ENCODE data around the gene ICE1.
"Not testable (repeated sequence)": the region's sequence is repeated elsewhere in the genome, so short reads cannot be mapped to it uniquely, and the experiment has no call there.

The ICE1 gene

GRCh38 chr5:5490774-5491347 lies 68.4 kb downstream of the ICE1 start:
- DNase-seq (ENCODE audit: low spot score): no peak

DNA sequence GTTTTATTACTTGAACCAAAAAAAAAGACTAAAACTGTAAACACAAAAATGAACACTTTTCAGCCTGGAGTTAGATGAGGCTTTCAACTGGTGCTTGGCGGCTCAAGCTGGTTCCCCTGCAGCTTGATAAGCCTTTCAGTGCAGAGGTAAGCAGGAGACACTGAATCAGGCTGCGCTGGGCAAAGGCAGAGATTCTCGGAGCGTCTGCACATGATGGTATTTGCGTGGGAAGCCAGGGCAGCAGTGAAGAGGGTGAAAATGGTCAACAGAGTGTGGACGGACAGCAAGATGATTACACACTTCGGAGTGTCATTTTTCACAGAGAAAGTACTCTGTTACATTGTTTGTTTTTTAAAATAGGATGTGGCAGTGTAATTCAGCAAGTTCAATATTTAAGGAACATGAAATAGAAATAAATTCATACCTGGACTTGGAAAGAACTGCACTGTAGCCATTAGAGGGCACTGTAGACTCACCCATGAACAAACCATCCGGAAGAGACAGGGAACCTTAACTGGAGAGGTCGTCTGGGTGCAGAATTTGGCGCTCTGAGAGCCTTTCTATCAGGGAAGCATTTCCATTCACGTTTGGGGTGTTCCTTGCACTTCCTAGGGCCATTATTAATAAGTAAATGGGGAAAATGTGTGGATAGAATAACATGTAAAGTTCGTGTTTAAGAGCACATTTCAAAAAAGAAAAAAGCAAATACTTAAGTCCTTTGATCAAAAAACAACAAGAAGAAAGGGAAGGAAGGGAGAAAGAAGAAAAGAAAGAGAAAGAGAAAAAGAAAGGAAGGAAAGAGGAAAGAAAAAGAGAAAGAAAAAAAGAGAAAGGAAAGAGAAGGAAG lies 69.8 kb downstream of the ICE1 start:
- peak; percentile 61 for DNase-seq (ENCODE audit: low spot score)

DNA sequence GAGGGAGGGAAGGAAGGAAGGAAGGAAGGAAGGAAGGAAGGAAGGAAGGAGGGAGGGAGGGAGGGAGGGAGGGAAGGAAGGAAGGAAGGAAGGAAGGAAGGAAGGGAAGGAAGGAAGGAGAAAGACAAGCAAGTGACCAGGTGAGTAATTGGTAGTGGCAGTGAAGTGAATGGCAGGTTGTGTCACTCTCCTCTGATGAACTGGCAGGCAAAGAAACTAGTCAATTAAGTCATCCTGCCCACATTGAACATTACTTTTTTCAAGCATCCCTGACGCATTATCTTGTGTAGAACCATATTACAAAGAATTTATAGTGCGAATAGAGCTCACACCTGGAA lies 70.4 kb downstream of the ICE1 start:
- DNase-seq (ENCODE audit: low spot score): not testable (repeated sequence)

DNA sequence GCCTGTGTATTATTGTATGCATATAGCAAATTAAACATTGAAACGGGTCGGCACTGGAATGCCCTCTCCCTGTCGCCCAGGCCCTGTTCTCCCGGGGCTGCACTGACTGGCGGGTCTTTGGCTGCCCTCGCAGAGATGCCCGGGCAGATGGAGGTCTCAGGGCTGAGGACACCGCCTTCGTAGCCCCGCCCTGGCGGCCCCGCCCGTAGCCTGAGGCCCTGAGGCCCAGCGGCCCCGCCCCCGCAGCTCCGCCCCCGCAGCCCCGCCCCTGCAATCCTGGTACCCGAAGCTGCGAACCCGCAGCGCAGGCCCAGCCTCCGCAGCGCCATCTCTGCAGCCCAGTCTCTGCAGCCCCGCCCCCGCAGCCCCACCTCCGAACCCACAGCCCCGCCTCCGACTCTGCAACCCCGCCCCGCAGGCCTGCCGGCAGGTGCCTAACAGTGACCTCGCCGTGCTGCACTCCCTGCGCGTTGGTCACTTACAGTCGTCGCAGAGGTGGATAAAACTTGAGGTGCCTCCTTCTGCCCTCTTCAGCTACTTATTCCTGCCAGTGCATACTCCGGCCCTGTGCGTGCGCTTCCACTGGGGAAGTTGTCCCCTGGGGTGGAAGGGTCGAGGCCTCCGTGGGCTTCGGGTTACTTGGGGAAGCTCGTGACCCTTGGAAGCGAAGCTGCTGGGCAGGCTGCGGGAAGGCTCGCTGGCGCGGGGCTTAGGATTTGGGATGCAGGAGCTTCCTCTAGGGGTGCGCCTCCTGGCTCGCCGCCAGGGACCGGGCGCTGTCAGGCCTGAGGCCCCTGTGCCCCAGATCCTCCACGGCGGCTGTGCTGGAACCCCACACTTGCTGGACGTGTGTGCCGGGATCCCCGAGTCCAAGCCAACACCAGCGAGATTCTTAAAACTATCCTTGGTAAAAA lies 72.3 kb downstream of the ICE1 start:
- DNase-seq (ENCODE audit: low spot score): peak; percentile 66

DNA sequence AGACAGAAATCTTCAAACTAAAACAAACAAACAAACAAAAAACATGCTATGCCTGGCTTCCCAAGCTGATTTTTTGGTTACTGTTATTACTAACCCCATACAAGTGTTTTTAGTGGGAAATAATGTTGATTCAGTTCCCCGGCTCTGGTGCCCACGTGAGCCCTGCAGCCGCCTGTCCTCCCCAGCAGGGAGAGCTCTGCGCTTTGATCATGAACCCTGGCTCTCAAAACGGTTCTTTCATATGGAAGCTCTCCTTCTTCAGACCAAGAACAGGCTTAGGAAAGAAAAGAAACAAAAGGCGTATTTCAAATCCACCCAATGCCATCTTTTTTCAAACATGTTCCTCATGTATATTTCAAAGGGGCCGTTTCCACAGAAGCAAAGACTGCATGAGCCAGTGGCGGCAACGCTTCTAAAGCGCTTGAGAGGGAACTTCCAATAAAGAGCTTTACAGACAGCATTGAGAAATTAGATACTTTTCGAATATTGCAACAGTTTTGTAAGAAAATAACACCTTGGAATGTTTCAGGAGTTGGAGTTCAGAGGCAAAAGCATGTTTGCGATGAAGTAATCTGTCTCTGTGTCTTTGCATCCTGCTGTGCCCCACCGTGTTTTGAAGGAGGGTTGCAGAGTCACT lies 74.8 kb downstream of the ICE1 start:
- DNase-seq (ENCODE audit: low spot score): peak; percentile 52

- DNase-seq (ENCODE audit: low spot score): no peak
Measured at GRCh38 chr5:5499442-5499841, 77.0 kb downstream of the ICE1 start.

GRCh38 chr5:5504325-5504724 lies 81.8 kb downstream of the ICE1 start:
- DNase-seq (ENCODE audit: low spot score): no peak

- DNase-seq (ENCODE audit: low spot score): no peak
Measured at GRCh38 chr5:5505815-5506214, 83.3 kb downstream of the ICE1 start.

GRCh38 chr5:5508391-5508790 lies 85.9 kb downstream of the ICE1 start:
- no peak for DNase-seq (ENCODE audit: low spot score)

GRCh38 chr5:5511904-5512416 lies 89.5 kb downstream of the ICE1 start:
- no peak for DNase-seq (ENCODE audit: low spot score)

- DNase-seq (ENCODE audit: low spot score): no peak
Measured at GRCh38 chr5:5512543-5512942, 90.1 kb downstream of the ICE1 start.

DNA sequence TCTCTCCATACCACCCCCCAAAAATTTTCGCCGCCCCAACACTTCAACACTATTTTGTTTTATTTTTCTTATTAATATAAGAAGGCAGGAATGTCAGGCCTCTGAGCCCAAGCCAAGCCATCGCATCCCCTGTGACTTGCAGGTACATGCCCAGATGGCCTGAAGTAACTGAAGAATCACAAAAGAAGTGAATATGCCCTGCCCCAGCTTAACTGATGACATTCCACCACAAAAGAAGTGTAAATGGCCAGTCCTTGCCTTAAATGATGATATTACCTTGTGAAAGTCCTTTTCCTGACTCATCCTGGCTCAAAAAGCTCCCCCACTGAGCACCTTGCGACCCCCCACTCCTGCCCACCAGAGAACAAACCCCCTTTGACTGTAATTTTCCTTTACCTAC lies 98.1 kb downstream of the ICE1 start:
- not testable (repeated sequence) for DNase-seq (ENCODE audit: low spot score)

DNA sequence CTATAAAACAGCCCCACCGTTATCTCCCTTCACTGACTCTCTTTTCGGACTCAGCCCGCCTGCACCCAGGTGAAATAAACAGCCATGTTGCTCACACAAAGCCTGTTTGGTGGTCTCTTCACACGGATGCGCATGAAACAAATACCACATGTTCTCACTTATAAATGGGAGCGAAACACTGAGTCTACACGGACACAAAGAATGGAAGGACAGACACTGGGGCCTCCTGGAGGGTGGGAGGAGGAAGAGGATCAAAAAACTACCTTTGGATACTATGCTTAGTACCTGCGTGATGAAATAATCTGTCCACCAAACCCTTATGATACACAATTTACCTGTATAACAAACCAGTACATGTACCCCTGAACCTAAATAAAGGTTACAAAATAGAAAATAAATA lies 98.6 kb downstream of the ICE1 start:
- DNase-seq (ENCODE audit: low spot score): no peak

DNA sequence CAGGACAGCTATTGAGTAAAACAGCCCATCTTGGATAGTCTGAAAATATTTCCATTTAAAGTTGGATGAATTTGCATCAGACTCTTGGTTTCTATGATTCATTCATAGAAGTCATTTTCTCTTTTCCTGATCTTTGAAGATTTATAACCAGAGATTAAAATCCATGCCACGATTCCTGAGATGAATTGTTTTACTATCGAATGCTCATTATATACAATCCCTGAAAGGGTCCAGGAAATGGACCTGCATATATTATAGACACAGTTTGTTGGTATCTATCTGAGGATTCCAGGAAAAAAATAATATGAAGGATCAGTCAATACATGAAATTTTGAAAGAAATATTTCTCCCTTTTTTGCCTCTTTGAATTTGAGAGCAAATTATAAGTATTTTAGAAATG lies 99.0 kb downstream of the ICE1 start:
- no peak for DNase-seq (ENCODE audit: low spot score)

- no peak for DNase-seq (ENCODE audit: low spot score)
Measured at GRCh38 chr5:5522336-5522735, 99.9 kb downstream of the ICE1 start.

DNA sequence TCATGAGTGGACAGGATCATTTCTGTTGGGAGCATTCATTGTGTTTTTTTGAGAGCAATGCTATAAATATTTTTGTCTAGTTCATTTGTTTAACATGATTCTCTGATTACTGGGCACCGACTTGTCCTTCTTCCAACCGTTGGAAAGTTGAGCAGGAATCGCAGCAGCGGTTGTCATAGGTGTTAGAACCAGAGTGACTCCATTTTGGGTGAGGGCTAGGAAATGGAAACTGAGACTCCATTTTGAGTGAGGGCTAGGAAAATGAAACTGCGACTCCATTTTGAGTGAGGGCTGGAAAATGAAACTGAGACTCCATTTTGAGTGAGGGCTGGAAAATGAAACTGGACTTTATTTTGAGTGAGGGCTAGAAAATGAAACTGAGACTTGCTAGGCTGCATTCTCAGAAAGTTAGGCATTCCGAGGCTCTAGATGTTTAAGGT lies 100.6 kb downstream of the ICE1 start:
- DNase-seq (ENCODE audit: low spot score): peak; percentile 11

DNA sequence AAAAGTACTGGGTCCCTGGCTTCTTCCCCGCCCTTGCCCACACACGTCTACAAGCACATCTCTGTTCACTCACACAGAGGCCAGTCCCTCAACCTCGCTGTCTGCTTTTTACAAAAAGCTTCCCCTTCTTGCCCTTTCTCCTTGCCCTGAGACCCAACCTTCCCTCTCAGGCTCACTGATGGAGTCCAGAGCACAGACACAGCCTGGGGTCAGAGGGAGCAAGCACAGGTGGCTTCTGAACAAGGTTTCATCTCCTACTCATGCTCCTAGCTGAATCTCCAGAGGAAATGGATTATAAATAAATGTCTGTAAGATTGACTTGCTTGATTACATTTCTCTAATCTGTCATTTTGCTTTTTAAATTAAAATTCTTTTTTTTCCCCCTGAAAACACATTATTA lies 101.8 kb downstream of the ICE1 start:
- DNase-seq (ENCODE audit: low spot score): no peak

- DNase-seq (ENCODE audit: low spot score): no peak
Measured at GRCh38 chr5:5531371-5531770, 108.9 kb downstream of the ICE1 start.

DNA sequence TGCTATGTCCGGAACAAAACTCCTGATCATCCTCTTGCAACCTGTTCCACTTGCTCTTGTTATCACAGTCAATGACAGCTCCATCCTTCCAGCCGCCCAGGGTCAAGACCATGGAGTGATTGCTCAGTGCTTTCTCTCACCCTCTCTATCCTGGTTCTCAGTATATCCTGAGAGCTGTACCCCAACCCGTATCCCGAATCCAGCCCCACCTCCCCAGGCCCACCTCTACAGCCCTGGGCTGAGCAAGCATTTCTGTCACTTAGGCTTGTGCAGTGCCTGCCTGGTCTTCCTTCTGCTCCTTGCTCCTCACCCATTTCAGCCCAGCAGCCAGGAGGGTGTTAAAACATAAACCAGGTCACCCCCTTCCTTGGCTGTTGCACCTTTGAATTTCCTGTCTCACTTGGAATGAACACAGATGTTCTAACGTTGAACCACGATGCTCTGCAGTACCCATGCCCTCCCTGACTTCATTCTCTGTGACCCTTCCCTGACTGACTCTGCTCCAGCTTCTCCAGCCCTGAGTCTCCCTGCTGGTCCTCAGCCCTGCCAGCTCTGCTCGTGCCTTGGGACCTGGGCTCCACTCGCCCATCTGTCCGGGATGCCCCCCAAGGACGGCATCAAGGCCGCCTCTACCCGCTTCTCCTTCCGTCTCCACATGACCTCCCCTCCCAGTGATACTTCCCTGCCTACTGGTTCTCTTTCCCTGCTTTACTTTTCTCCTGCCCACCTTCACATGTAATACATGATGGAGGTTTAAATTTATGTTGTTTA lies 110.0 kb downstream of the ICE1 start:
- no peak for DNase-seq (ENCODE audit: low spot score)

DNA sequence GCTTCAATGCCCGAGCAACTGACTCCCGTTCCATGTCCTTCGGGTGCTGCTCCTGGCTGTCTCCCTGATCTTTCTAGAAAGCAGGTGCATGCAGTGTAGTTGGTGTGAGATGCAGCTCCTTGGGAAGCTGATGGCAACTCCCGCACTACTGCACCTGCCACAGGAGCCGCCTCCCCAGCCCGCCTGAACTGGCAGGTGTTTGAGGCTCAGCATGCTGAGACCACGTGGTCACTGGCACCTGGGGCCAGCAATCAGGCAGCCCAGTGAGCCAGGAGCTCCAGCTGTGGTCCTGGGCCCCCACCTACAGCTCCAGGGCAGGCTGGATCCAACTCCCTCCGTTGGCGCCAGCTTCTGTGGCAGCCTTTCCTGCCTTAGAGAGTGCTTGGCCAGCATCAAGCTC lies 111.5 kb downstream of the ICE1 start:
- DNase-seq (ENCODE audit: low spot score): no peak

DNA sequence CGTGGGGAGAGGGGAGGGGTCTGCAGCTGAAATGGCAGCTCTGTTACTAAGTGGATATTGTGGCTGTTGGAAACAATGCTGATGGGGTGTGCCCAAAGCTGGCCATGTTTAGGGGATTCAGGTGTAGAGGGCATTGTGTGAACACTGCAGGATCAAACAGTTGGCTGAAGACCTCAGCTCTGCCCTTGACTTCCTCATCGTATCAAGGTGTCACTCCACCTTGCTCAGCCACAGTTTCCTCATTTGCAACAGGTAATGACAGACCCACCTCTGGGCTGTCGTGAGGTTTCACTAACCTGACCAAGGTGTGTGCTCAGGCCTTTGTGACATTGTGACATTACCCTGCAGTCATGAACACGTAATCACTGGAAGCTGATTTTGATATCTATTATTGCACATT lies 111.9 kb downstream of the ICE1 start:
- no peak for DNase-seq (ENCODE audit: low spot score)
